ENCODE results near the gene ZNF678.
A peak's percentile ranks its signal among the peaks of the same experiment; 100 is the strongest.
"Not testable (repeated sequence)": the region's sequence is repeated elsewhere in the genome, so short reads cannot be mapped to it uniquely, and the experiment has no call there.

Gene ZNF678

GRCh38 chr1:227563324-227564201 is at the start of gene ZNF678:
Gene ZNF678, plus strand, starts transcription at chr1:227563556. Its CDS starts 87,436 bp downstream, at chr1:227650992.
- DNase-seq, result peak; percentile 80

- DNase-seq, result no peak
Observed at GRCh38 chr1:227518876-227519275, 44.5 kb upstream of the ZNF678 start.

GRCh38 chr1:227521782-227522181 is 41.6 kb upstream of the ZNF678 start:
- no peak for DNase-seq

- DNase-seq, result no peak
Observed at GRCh38 chr1:227526524-227526923, 36.8 kb upstream of the ZNF678 start.

- no peak for DNase-seq
Observed at GRCh38 chr1:227532019-227532619, 31.2 kb upstream of the ZNF678 start.

GRCh38 chr1:227540170-227541098 is 22.9 kb upstream of the ZNF678 start:
- no peak for DNase-seq

GRCh38 chr1:227541129-227541528 is 22.2 kb upstream of the ZNF678 start:
- no peak for DNase-seq

GRCh38 chr1:227541796-227542152 is 21.6 kb upstream of the ZNF678 start:
- DNase-seq, result no peak

- DNase-seq, result no peak
Observed at GRCh38 chr1:227542153-227543120, 20.9 kb upstream of the ZNF678 start.

GRCh38 chr1:227543283-227544066 is 19.9 kb upstream of the ZNF678 start:
- no peak for DNase-seq

GRCh38 chr1:227544067-227545050 is 19.0 kb upstream of the ZNF678 start:
- no peak for DNase-seq

- no peak for DNase-seq
Observed at GRCh38 chr1:227545361-227545760, 18.0 kb upstream of the ZNF678 start.

GRCh38 chr1:227546059-227546458 is 17.3 kb upstream of the ZNF678 start:
- no peak for DNase-seq

GRCh38 chr1:227546598-227547309 is 16.6 kb upstream of the ZNF678 start:
- DNase-seq, result no peak

- DNase-seq, result no peak
Observed at GRCh38 chr1:227547310-227548118, 15.8 kb upstream of the ZNF678 start.

- DNase-seq, result no peak
Observed at GRCh38 chr1:227548119-227548397, 15.3 kb upstream of the ZNF678 start.

GRCh38 chr1:227548448-227548847 is 14.9 kb upstream of the ZNF678 start:
- no peak for DNase-seq

GRCh38 chr1:227549892-227550291 is 13.5 kb upstream of the ZNF678 start:
- no peak for DNase-seq

- DNase-seq, result not testable (repeated sequence)
Observed at GRCh38 chr1:227551881-227552280, 11.5 kb upstream of the ZNF678 start.
